ACC112 (cell line): ENCODE results near the gene MRPL3.

Experiments
- H2AFZ ChIP-seq: fragments of 200-600 bp; sonication (generic); one replicate; pipeline ENCODE4 v1.6.0; 2017; ENCODE audit warnings: antibody characterized with exemption, low read length; ENCODE audit not compliant: unreplicated experiment
- H3K27ac ChIP-seq: fragments of 200-600 bp; sonication (generic); 2 replicates; pipeline ENCODE4 v1.5.1; 2014; ENCODE audit warnings: low read depth, mild to moderate bottlenecking, antibody characterized with exemption, low read length, moderate library complexity
- H3K27me3 ChIP-seq: fragments of 200-600 bp; sonication (generic); 2 replicates; pipeline ENCODE4 v1.6.1; 2014; ENCODE audit warnings: mild to moderate bottlenecking, antibody characterized with exemption, low read length, moderate library complexity, mixed read lengths; ENCODE audit not compliant: insufficient read depth
- H3K36me3 ChIP-seq: fragments of 200-600 bp; sonication (generic); 2 replicates; pipeline ENCODE4 v1.6.1; 2016; ENCODE audit warnings: mild to moderate bottlenecking, antibody characterized with exemption, low read length, moderate library complexity, mixed read lengths; ENCODE audit not compliant: insufficient read depth
- H3K4me1 ChIP-seq: fragments of 200-600 bp; sonication (generic); one replicate; pipeline ENCODE4 v1.6.1; 2016; ENCODE audit warnings: low read length, mixed read lengths; ENCODE audit not compliant: insufficient read depth, unreplicated experiment, control insufficient read depth
- H3K4me3 ChIP-seq: fragments of 200-600 bp; sonication (generic); 2 replicates; pipeline ENCODE4 v1.5.1; 2014; ENCODE audit warnings: mild to moderate bottlenecking, low read depth, low read length
- H3K79me2 ChIP-seq: fragments of 200-600 bp; sonication (generic); one replicate; pipeline ENCODE4 v1.6.0; 2016; ENCODE audit warnings: low read length; ENCODE audit not compliant: control insufficient read depth, unreplicated experiment, insufficient read depth

Gene MRPL3

DNA sequence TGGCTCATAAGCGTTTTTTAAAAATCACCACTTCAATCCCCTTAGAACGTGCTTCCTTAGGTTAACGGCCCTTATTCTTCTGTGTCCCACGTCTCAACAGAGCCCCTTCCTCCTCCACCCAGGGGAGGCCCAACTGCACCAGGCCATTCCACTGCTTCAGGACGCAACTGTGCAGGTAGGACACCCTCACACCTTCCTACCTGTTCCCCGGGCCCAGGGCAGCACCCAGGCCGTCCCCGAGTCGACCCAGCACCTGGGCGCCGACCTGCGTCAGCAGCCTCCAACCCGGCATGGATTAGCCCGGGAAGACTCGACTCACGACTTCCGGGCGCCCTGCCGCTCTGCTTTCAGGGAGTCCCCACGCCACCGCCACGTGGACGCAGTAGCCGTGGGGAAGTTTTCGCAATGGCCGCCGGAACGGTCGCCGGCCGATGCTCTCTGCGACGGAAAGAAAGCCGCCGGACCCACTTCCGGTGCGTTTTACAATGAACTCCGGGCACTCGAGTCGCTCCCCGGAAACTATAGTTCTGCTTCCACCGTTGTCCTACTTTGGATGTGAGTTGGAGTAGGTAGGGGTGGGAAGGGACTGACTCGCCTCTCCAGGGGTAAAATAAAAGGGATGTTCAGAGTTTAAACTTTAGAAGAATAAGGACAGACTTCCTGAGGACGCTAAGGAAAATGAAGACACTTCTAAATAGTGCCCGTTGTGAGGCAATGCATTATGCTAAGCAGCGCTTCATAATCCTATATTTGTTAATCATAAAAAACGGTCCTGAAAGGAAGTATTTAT, at the start of gene MRPL3:
MRPL3 (minus strand) TSS at position 442 of the 790 bp plus-strand sequence; CDS start at position 292, 150 bp downstream.
- Histone ChIP-seq H3K4me3 (peak within 1 kb of the TSS; percentile 96), H3K79me2 (peaks cover 40% of the 10 kb centered on the region), H3K27ac (peak within 1 kb of the TSS; percentile 66), H3K4me1 (peaks cover 21% of the 10 kb centered on the region), H3K27me3 (peaks cover 5% of the 10 kb centered on the region; the same call in 1 of the 2 replicates), H3K36me3 (peaks cover 29% of the 10 kb centered on the region), H2AFZ (peak within 1 kb of the TSS; percentile 99)

DNA sequence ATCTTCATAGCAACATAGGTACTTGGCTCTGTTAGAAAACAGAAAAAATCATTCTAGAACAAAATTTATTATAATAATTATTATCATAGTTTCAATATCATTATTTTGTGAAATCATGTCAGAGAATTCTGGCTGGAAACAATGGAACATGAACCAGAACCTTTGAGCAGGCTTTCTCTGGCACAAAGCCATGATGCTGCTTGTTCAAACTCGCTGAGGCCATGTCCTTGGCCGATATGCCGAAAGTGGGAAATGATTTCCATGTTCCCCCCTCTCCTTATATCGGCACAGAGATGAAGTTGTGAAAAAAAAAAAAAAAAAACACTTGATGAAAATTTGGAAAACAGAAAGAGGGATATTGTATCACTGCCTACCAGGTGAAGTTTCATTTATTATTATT, 49.0 kb upstream of the MRPL3 start:
- no peaks in the 10 kb centered on the region for H3K36me3 ChIP-seq
- H3K79me2 ChIP-seq: no peaks in the 10 kb centered on the region
- H3K27me3 ChIP-seq: peaks cover 17% of the 10 kb centered on the region; the same call in 1 of the 2 replicates
- no peak overlapping the region for H3K4me3 ChIP-seq
- H2AFZ ChIP-seq: no peak overlapping the region
- H3K27ac ChIP-seq: no peak overlapping the region
- no peaks in the 10 kb centered on the region for H3K4me1 ChIP-seq

DNA sequence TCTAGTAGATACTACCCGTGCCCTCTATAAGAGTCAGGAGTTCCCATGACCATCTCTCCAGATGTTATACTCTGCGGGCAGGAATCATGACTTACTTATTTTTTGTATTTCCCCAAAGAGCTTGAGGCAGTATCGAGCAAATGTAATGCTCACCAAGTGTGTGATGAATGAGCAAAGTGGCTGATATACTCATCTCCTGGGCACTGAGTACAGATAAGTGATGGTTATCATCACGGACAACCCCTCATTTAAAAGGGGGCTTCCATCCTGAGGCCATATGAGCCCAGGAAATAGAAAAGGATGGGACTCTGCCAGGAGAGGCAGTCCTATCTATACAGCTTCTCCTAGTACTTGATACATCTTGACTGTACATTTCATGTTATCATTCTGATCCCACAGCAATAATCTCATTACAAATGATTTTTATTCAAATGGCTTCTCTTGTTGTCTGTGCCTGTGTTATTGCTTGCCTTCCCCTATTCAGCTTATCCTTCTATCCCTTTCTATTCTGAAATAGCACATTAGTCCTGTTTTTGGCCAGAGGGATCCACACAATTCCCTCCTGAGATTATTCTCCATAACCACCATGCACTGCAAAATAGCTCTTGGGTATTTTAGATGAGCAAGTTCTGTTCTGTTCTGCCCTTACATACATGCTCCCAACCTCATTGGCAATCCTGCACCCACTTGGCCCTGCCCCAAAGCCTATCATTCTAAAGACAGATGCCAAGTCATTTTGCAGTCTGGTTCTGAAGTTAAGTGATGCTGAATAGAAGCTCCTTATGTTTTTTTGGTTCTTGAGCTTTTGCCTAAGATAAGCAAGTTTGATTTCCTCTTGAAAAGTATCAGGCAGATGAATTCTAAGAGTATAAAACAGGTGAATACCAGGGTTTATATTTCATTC, 48.0 kb upstream of the MRPL3 start:
- H3K27ac ChIP-seq: no peak overlapping the region
- peaks cover 17% of the 10 kb centered on the region; the same call in 1 of the 2 replicates for H3K27me3 ChIP-seq
- H3K4me3 ChIP-seq: no peak overlapping the region
- no peaks in the 10 kb centered on the region for H3K79me2 ChIP-seq
- no peak overlapping the region for H2AFZ ChIP-seq
- H3K36me3 ChIP-seq: no peaks in the 10 kb centered on the region
- H3K4me1 ChIP-seq: no peaks in the 10 kb centered on the region

DNA sequence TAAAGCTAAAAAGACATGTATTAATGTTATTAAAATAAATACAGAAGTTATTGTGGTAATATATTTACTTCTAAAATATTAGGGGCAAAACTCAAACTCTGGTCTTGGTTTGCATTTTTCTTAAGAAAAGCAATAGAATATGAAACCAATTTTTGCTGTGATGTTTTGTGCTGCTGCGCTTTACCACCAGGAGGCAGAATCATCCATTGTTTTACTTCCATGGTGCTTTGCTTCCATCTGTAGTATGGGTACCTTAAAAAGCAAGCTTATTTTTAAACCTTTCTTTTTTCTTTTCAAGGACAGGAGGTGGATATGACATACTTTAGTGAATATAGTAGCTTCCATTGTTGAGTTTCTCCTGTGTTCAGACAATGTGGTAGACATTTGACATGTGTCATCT, 46.6 kb upstream of the MRPL3 start:
- no peaks in the 10 kb centered on the region for H3K36me3 ChIP-seq
- no peaks in the 10 kb centered on the region for H3K79me2 ChIP-seq
- no peak overlapping the region for H3K4me3 ChIP-seq
- peaks cover 3% of the 10 kb centered on the region for H3K4me1 ChIP-seq
- H3K27me3 ChIP-seq: peaks cover 17% of the 10 kb centered on the region; the same call in 1 of the 2 replicates
- H2AFZ ChIP-seq: no peak overlapping the region
- H3K27ac ChIP-seq: no peak overlapping the region

DNA sequence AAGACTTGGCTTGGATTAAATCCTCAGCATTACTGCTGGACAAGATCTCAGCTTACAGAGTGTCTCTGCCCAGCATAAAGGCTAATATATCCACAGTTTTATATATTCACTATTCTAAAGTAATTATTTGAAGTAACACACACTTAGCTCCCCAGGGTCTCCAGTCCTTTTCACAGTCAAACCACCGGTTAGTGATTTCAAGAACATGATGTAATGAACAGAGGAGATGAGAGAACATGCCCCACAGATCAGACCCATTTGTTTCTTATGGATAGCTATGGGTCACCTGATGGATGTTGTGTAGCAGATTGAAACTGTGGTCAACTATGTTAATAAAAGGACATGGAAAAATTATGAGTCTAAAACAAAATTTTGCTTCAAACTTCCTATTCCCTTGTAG, 44.8 kb upstream of the MRPL3 start:
- Histone ChIP-seq H3K79me2 (no peaks in the 10 kb centered on the region), H2AFZ (no peak overlapping the region), H3K36me3 (no peaks in the 10 kb centered on the region), H3K27me3 (peaks cover 17% of the 10 kb centered on the region; the same call in 1 of the 2 replicates), H3K4me1 (peaks cover 11% of the 10 kb centered on the region), H3K4me3 (no peak overlapping the region), H3K27ac (no peak overlapping the region)

DNA sequence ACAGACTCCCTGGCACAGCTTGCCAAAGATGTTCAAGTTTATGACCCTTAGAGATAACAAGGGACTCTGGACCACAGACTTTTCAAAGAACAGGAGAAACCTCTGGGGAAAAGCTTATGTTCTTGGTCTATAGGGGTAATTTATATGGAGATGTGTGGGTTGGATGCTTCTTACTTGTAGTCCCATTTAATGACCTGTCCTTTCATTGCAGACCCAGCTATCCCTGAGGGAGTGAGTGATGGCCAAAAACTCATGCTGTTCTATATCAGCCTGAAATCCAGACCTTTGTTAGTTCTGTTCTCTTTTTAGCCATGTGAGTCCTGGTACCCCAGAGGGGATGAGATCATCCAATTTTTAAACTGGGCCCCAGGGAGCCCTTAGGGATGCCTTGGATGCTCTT, 43.7 kb upstream of the MRPL3 start:
- Histone ChIP-seq H3K27me3 (peaks cover 16% of the 10 kb centered on the region; the same call in 1 of the 2 replicates), H3K36me3 (no peaks in the 10 kb centered on the region), H3K4me3 (no peak overlapping the region), H3K79me2 (no peaks in the 10 kb centered on the region), H2AFZ (no peak overlapping the region), H3K4me1 (peaks cover 11% of the 10 kb centered on the region), H3K27ac (no peak overlapping the region)

DNA sequence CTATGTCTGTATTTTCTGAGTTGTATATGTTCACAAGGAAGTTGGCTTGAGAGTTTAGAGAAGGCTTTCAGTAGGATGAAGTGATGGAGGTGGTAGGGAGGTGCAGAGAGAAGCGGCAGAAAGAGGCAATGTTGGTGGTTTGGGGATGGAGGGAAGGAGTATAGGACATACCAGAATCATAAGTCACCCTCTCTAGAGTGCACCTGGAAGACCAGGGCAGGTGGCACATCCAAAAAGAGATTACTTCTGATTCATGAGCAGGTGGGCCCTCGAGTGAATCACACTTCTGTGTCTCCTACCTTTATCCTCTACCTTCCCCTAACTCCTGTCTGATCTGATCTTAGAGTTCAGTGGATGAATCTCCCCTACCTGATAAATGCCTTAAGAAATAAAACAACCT, 41.8 kb upstream of the MRPL3 start:
- Histone ChIP-seq H3K36me3 (no peaks in the 10 kb centered on the region), H3K27me3 (0 out of 2 replicates have a peak, but pooled peaks cover 2% of the 10 kb centered on the region), H3K79me2 (no peaks in the 10 kb centered on the region), H3K4me1 (peaks cover 11% of the 10 kb centered on the region), H3K4me3 (no peak overlapping the region), H2AFZ (no peak overlapping the region), H3K27ac (peak overlapping the region; percentile 19)

DNA sequence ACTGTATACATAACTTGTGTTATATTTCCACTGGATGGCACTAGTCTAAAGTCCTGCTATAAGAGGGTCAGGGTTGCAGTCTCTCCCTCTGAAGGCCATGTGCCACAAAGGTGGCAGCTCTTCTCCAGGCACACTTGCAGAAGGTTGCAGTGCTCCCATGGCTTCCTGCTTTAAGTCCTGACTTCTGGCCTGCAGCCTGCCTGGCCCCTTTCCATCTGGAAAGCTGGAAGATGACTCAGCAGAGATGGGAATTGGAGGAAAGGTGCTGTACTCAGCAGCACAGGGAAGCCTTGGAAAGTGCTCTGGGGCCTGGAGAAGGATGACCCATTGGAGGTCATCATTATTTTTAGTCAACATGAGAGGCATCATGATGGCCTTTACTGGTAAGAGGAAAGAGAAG, 40.9 kb upstream of the MRPL3 start:
- Histone ChIP-seq H3K4me3 (no peak overlapping the region), H3K36me3 (no peaks in the 10 kb centered on the region), H3K27me3 (0 out of 2 replicates have a peak, but pooled peaks cover 2% of the 10 kb centered on the region), H3K79me2 (no peaks in the 10 kb centered on the region), H2AFZ (peak overlapping the region; percentile 35), H3K27ac (peak overlapping the region; percentile 19; the same call in 1 of the 2 replicates), H3K4me1 (peaks cover 11% of the 10 kb centered on the region)

DNA sequence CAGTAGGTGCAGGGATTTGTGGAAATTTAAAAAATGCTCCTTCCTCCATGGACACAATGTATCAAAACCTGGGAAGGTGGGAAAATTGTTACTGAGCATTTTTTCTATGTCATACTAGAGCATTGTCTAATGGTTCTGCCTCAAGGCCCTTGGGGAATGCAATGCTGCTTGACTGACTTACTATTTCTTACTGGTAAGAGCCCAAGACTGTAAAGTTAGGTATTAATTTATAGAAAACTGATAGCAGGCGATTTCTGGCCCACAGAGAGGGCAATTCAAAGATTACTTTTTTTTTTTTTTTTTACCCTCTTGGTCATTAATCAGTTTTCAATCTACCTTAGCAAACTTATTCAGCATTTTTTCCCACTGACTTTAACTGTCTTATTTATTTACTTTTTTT, 38.5 kb upstream of the MRPL3 start:
- H3K27ac ChIP-seq: no peak overlapping the region
- no peaks in the 10 kb centered on the region for H3K27me3 ChIP-seq
- H3K79me2 ChIP-seq: no peaks in the 10 kb centered on the region
- H3K36me3 ChIP-seq: no peaks in the 10 kb centered on the region
- H3K4me3 ChIP-seq: no peak overlapping the region
- no peak overlapping the region for H2AFZ ChIP-seq
- H3K4me1 ChIP-seq: peaks cover 11% of the 10 kb centered on the region

DNA sequence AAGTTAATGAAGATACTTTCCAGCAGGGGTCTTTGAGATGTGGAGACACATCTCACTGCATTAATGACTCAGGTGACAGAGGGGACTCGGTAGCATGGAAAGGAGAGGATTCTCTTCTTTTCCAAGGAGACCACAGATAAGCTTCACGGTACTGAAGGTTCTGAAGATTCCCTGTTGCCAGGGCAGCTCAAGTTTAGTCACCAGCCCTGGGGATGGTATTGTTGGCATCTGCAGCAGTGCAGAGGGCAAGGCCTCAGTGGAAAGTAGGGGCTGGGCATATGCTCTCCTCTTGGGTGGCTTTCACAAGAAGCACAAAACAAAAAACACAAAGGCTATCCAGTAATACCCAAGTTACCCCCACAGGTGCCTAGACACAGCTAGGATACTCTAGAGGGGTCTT, 38.0 kb upstream of the MRPL3 start:
- no peaks in the 10 kb centered on the region for H3K79me2 ChIP-seq
- H3K27me3 ChIP-seq: no peaks in the 10 kb centered on the region
- no peak overlapping the region for H3K27ac ChIP-seq
- no peak overlapping the region for H3K4me3 ChIP-seq
- no peaks in the 10 kb centered on the region for H3K36me3 ChIP-seq
- H3K4me1 ChIP-seq: peaks cover 13% of the 10 kb centered on the region
- no peak overlapping the region for H2AFZ ChIP-seq
